ENCODE data around the gene IL17REL. TPM values are rescaled to one million over a fixed set of nuclear protein-coding genes. Genes with fewer than 3 reads are reported as not detected.

IL17REL gene
- total and polyA plus RNA-seq, 10 of the 15 experiments (the other 5 are each of a cell fraction or from before 2014, with no cell fraction given), result 0.03 TPM; not detected in 9

DNA sequence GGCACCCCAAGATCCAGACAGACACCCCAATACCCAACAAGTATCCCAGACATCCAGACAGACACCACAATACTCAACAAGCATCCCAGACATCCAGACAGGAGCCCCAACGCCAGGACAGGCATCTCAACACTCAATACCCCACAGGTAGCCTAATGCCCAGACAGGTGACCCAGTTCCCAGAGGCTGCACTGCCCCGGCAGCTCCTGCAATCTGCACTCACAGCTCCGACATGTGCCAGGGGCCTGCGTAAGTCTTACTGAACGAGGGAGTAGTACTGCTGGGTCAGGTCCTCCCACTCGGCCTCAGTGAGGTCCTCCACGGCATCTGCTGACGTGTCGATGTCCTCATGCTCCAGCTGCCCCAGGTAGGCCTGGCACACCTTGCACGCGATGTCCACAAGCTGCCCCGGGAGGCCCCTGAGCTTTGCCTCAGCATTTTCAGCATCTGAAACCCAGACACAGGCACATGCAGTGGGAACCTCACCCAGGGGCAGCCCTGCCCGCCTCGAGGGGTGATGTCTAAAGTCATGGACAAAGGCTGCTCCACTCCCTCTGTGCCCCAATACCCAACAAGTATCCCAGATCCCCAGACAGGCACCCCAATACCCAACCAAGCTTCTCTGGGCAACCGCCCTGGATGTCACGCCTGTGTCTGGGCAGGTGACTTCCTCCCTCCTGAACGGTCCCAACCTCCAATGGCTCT is 28.9 kb upstream of the IL17REL start (continued):
- no peak for TF ChIP-seq FOS (IDR thresholded peaks at IDR 0.05; ENCODE audit: borderline replicate concordance, extremely low read depth, insufficient read length)
- no peak for TF ChIP-seq SP1 (IDR thresholded peaks at IDR 0.05; ENCODE audit: low read depth, low read length)

DNA sequence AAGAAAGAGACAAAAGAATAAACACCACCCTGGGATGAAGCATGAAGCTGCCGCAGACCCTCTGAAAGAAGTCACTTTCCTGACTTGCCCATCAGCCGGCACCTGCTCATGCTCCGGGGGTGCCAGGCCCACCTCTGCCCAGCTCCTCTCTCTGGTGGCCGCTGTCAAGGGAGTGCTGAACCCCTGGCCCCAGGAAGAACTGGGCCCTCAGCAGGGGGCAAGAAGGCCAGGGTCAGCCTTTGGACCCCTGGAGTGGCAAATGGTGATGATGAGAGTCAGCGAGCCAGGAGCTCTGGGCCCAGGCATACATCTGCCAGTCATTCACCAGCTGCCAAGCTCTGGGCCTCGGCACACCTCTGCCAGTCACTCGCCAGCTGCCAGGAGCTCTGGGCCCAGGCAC is 28.2 kb upstream of the IL17REL start:
- H3K4me3 ChIP-seq, result no peak overlapping the region
- H3K9ac ChIP-seq (ENCODE audit: control insufficient read depth, insufficient read depth, low read length), result no peak overlapping the region
- H2AFZ ChIP-seq (ENCODE audit: control insufficient read depth, low read depth, low read length), result no peak overlapping the region
- H3K79me2 ChIP-seq (ENCODE audit: control insufficient read depth, insufficient read depth, low read length), result no peaks in the 10 kb centered on the region
- SMC1A ChIA-PET (ENCODE audit: uncharacterized antibody, unreplicated experiment), result no interaction called here
- BruUV-seq (replicated peaks), result no TSS peak
- H3K4me2 ChIP-seq (ENCODE audit: control insufficient read depth, insufficient read depth), result no peak overlapping the region
- RAD21 ChIA-PET (ENCODE audit: unreplicated experiment), result no interaction called here
- intact Hi-C loops (cut with micrococcal nuclease; ENCODE audit: unreplicated experiment), result no loop called here
- H3K27me3 ChIP-seq (replicated peaks in 1 of 2; ENCODE audit: control insufficient read depth in 2 of 2, insufficient read depth in 2 of 2, low read length in 1 of 2), result no peaks in the 10 kb centered on the region; a peak in 1 of 4 replicates
- no peaks in the 10 kb centered on the region; the same call in 2 of the 3 replicates for H3K9me3 ChIP-seq (replicated peaks; ENCODE audit: control insufficient read depth, insufficient read depth, low read length)
- POLR2A ChIA-PET, result no interaction called here
- FAIRE-seq (no peak), ATAC-seq (no peak), DNase-seq (ENCODE audit: low read depth, low spot score) (no peak)
- in situ Hi-C loops (cut with MboI), result loop anchor here (25.0 kb wide), 1 partner anchor 703 kb away; no protein-coding TSS in a partner anchor
- no peaks in the 10 kb centered on the region for H3K4me1 ChIP-seq (ENCODE audit: control insufficient read depth, insufficient read depth, low read length)
- CTCF ChIA-PET, result no interaction called here
- H3K36me3 ChIP-seq (ENCODE audit: control insufficient read depth in 2 of 2, insufficient read depth in 2 of 2, low read length in 1 of 2), result no peaks in the 10 kb centered on the region
- no peak overlapping the region for H3K27ac ChIP-seq (ENCODE audit: control insufficient read depth, insufficient read depth)
- no peaks in the 10 kb centered on the region for H4K20me1 ChIP-seq (ENCODE audit: control insufficient read depth, insufficient read depth)
- 31% methylated on average over 7 of the region's 7 CpGs for WGBS (ENCODE audit: insufficient coverage, insufficient replicate concordance, low lambda C conversion rate, missing lambda C conversion rate)
- no peak for TF ChIP-seq CHD2 (IDR thresholded peaks at IDR 0.05; ENCODE audit: borderline replicate concordance, low read depth, low read length)
- TF ChIP-seq, protein P1, sequence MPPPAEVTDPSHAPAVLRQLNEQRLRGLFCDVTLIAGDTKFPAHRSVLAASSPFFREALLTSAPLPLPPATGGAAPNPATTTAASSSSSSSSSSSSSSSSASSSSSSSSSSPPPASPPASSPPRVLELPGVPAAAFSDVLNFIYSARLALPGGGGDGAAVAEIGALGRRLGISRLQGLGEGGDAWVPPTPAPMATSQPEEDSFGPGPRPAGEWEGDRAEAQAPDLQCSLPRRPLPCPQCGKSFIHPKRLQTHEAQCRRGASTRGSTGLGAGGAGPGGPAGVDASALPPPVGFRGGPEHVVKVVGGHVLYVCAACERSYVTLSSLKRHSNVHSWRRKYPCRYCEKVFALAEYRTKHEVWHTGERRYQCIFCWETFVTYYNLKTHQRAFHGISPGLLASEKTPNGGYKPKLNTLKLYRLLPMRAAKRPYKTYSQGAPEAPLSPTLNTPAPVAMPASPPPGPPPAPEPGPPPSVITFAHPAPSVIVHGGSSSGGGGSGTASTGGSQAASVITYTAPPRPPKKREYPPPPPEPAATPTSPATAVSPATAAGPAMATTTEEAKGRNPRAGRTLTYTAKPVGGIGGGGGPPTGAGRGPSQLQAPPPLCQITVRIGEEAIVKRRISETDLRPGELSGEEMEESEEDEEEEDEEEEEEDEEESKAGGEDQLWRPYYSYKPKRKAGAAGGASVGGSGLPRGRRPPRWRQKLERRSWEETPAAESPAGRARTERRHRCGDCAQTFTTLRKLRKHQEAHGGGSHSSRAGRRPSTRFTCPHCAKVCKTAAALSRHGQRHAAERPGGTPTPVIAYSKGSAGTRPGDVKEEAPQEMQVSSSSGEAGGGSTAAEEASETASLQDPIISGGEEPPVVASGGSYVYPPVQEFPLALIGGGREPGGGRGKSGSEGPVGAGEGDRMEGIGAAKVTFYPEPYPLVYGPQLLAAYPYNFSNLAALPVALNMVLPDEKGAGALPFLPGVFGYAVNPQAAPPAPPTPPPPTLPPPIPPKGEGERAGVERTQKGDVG (CRISPR knock-in tag; IDR thresholded peaks at IDR 0.05), result no peak
- no peak for TF ChIP-seq SMAD1 (IDR thresholded peaks at IDR 0.05; ENCODE audit: low read depth, partially characterized antibody)
- TF ChIP-seq, protein P2, sequence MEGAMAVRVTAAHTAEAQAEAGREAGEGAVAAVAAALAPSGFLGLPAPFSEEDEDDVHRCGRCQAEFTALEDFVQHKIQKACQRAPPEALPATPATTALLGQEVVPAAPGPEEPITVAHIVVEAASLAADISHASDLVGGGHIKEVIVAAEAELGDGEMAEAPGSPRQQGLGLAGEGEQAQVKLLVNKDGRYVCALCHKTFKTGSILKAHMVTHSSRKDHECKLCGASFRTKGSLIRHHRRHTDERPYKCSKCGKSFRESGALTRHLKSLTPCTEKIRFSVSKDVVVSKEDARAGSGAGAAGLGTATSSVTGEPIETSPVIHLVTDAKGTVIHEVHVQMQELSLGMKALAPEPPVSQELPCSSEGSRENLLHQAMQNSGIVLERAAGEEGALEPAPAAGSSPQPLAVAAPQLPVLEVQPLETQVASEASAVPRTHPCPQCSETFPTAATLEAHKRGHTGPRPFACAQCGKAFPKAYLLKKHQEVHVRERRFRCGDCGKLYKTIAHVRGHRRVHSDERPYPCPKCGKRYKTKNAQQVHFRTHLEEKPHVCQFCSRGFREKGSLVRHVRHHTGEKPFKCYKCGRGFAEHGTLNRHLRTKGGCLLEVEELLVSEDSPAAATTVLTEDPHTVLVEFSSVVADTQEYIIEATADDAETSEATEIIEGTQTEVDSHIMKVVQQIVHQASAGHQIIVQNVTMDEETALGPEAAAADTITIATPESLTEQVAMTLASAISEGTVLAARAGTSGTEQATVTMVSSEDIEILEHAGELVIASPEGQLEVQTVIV (IDR thresholded peaks at IDR 0.05; ENCODE audit: borderline replicate concordance, partially characterized antibody), result no peak
- no peak for TF ChIP-seq RFX5 (IDR thresholded peaks at IDR 0.05; ENCODE audit: low read depth, low read length)
- TF ChIP-seq FOS (IDR thresholded peaks at IDR 0.05; ENCODE audit: borderline replicate concordance, extremely low read depth, insufficient read length), result no peak
- no peak for TF ChIP-seq ZNF24 (IDR thresholded peaks at IDR 0.05)
- no peak for TF ChIP-seq POLR2A (IDR thresholded peaks at IDR 0.05; ENCODE audit: low read depth, low read length)
- no peak for TF ChIP-seq LARP7 (IDR thresholded peaks at IDR 0.05)
- no peak for TF ChIP-seq NR2C1 (IDR thresholded peaks at IDR 0.05)
- TF ChIP-seq MXI1 (IDR thresholded peaks at IDR 0.05; ENCODE audit: low read depth, low read length), result no peak
- TF ChIP-seq BCL11A (IDR thresholded peaks at IDR 0.05; ENCODE audit: low read depth, low read length), result no peak
- no peak for TF ChIP-seq RELA (IDR thresholded peaks at IDR 0.05; ENCODE audit: borderline replicate concordance, partially characterized antibody)
- TF ChIP-seq EZH2 (IDR thresholded peaks at IDR 0.05; ENCODE audit: borderline replicate concordance, control insufficient read depth, low read depth, low read length), result no peak
- no peak for TF ChIP-seq ZNF207 (IDR thresholded peaks at IDR 0.05; ENCODE audit: borderline replicate concordance)
- TF ChIP-seq, protein P3, sequence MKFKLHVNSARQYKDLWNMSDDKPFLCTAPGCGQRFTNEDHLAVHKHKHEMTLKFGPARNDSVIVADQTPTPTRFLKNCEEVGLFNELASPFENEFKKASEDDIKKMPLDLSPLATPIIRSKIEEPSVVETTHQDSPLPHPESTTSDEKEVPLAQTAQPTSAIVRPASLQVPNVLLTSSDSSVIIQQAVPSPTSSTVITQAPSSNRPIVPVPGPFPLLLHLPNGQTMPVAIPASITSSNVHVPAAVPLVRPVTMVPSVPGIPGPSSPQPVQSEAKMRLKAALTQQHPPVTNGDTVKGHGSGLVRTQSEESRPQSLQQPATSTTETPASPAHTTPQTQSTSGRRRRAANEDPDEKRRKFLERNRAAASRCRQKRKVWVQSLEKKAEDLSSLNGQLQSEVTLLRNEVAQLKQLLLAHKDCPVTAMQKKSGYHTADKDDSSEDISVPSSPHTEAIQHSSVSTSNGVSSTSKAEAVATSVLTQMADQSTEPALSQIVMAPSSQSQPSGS (IDR thresholded peaks at IDR 0.05; ENCODE audit: low read length), result no peak
